NCI-H146 (cell line): ENCODE results near the gene IRF9.

Source experiments
- DNase-seq: peaks from one replicate; lab custom pipeline; 2025; lab: John Stamatoyannopoulos, UW

IRF9 gene

GRCh38 chr14:24147761-24148428 is 13.2 kb upstream of the IRF9 start:
- peak; percentile 41 for DNase-seq

GRCh38 chr14:24149302-24149969 is 11.6 kb upstream of the IRF9 start:
- DNase-seq = no peak

- DNase-seq = no peak
Observed at GRCh38 chr14:24150061-24150460, 11.0 kb upstream of the IRF9 start.

GRCh38 chr14:24150567-24150966 is 10.5 kb upstream of the IRF9 start:
- DNase-seq = no peak

GRCh38 chr14:24150993-24151392 is 10.1 kb upstream of the IRF9 start:
- no peak for DNase-seq

- no peak for DNase-seq
Observed at GRCh38 chr14:24151404-24152080, 9.5 kb upstream of the IRF9 start.

GRCh38 chr14:24155100-24155499 is 6.0 kb upstream of the IRF9 start:
- DNase-seq = no peak

GRCh38 chr14:24156840-24157239 is 4.2 kb upstream of the IRF9 start:
- DNase-seq = no peak

- DNase-seq = no peak
Observed at GRCh38 chr14:24157331-24157730, 3.7 kb upstream of the IRF9 start.

- DNase-seq = no peak
Observed at GRCh38 chr14:24159777-24160498, 1.1 kb upstream of the IRF9 start.

- no peak for DNase-seq
Observed at GRCh38 chr14:24160499-24160849, 591 bp upstream of the IRF9 start.

GRCh38 chr14:24162093-24162492 is 1.0 kb downstream of the IRF9 start:
- no peak for DNase-seq

GRCh38 chr14:24164518-24164991 is 3.5 kb downstream of the IRF9 start:
- DNase-seq = no peak

GRCh38 chr14:24165785-24166184 is 4.7 kb downstream of the IRF9 start:
- no peak for DNase-seq

GRCh38 chr14:24167469-24168114 is 6.5 kb downstream of the IRF9 start:
- DNase-seq = no peak

GRCh38 chr14:24171422-24172260 is 10.6 kb downstream of the IRF9 start, which contains the start of gene REC8:
Gene REC8, plus strand, starts transcription at chr14:24172080. Its CDS starts 473 bp downstream, at chr14:24172553.
- DNase-seq = no peak

- DNase-seq = no peak
Observed at GRCh38 chr14:24172261-24172860, 11.3 kb downstream of the IRF9 start.

- no peak for DNase-seq
Observed at GRCh38 chr14:24172871-24173281, 11.8 kb downstream of the IRF9 start.

- no peak for DNase-seq
Observed at GRCh38 chr14:24176599-24176998, 15.5 kb downstream of the IRF9 start.

- no peak for DNase-seq
Observed at GRCh38 chr14:24177041-24177825, 16.2 kb downstream of the IRF9 start.
